ENCODE measurements around the gene SLC8A2.

The SLC8A2 gene

GRCh38 chr19:47497821-47498520 lies 26.3 kb upstream of the SLC8A2 start:
- H3K27me3 ChIP-seq (ENCODE audit: insufficient read depth, low read depth) = no peaks in the 10 kb centered on the region
- no peaks in the 10 kb centered on the region for H4K20me1 ChIP-seq (ENCODE audit: insufficient read depth)
- TF ChIP-seq CTCF (conservative IDR thresholded peaks at IDR 0.05; ENCODE audit: low read depth, low read length) = no peak
- no peak overlapping the region for H3K4me2 ChIP-seq
- no peak overlapping the region for H2AFZ ChIP-seq (ENCODE audit: low read depth)
- no peaks in the 10 kb centered on the region for H3K36me3 ChIP-seq (ENCODE audit: insufficient read depth)
- no peaks in the 10 kb centered on the region for H3K79me2 ChIP-seq (ENCODE audit: insufficient read depth, low read depth)
- no peak overlapping the region for H3K4me3 ChIP-seq (IDR thresholded peaks at IDR 0.05; ENCODE audit: insufficient read depth, low read depth, low read length)
- no peak overlapping the region for H3K27ac ChIP-seq
- no peaks in the 10 kb centered on the region for H3K4me1 ChIP-seq (ENCODE audit: low read depth, poor library complexity, severe bottlenecking)
- H3K9ac ChIP-seq = no peak overlapping the region

- Histone ChIP-seq H3K4me1 (ENCODE audit: low read depth, poor library complexity, severe bottlenecking) (no peaks in the 10 kb centered on the region), H2AFZ (ENCODE audit: low read depth) (no peak overlapping the region), H3K79me2 (ENCODE audit: insufficient read depth, low read depth) (no peaks in the 10 kb centered on the region), H3K27me3 (ENCODE audit: insufficient read depth, low read depth) (no peaks in the 10 kb centered on the region), H3K4me3 (IDR thresholded peaks at IDR 0.05; ENCODE audit: insufficient read depth, low read depth, low read length) (no peak overlapping the region), H3K4me2 (no peak overlapping the region), H3K36me3 (ENCODE audit: insufficient read depth) (no peaks in the 10 kb centered on the region), H4K20me1 (ENCODE audit: insufficient read depth) (no peaks in the 10 kb centered on the region), H3K9ac (no peak overlapping the region), H3K27ac (no peak overlapping the region)
- TF ChIP-seq CTCF (conservative IDR thresholded peaks at IDR 0.05; ENCODE audit: low read depth, low read length) = no peak
Measured at GRCh38 chr19:47497050-47497766, 25.5 kb upstream of the SLC8A2 start.

- H3K4me2 ChIP-seq = no peak overlapping the region
- no peaks in the 10 kb centered on the region for H3K27me3 ChIP-seq (ENCODE audit: insufficient read depth, low read depth)
- no peak overlapping the region for H3K4me3 ChIP-seq (IDR thresholded peaks at IDR 0.05; ENCODE audit: insufficient read depth, low read depth, low read length)
- peaks cover 6% of the 10 kb centered on the region for H3K4me1 ChIP-seq (ENCODE audit: low read depth, poor library complexity, severe bottlenecking)
- H3K27ac ChIP-seq = no peak overlapping the region
- H3K36me3 ChIP-seq (ENCODE audit: insufficient read depth) = no peaks in the 10 kb centered on the region
- H3K9ac ChIP-seq = no peak overlapping the region
- no peaks in the 10 kb centered on the region for H4K20me1 ChIP-seq (ENCODE audit: insufficient read depth)
- no peaks in the 10 kb centered on the region for H3K79me2 ChIP-seq (ENCODE audit: insufficient read depth, low read depth)
- H2AFZ ChIP-seq (ENCODE audit: low read depth) = no peak overlapping the region
- no peak for TF ChIP-seq CTCF (conservative IDR thresholded peaks at IDR 0.05; ENCODE audit: low read depth, low read length)
Measured at GRCh38 chr19:47495478-47496372, 24.0 kb upstream of the SLC8A2 start.

GRCh38 chr19:47494729-47495128 lies 23.0 kb upstream of the SLC8A2 start:
- H3K9ac ChIP-seq = no peak overlapping the region
- H3K4me1 ChIP-seq (ENCODE audit: low read depth, poor library complexity, severe bottlenecking) = peaks cover 8% of the 10 kb centered on the region
- no peaks in the 10 kb centered on the region for H4K20me1 ChIP-seq (ENCODE audit: insufficient read depth)
- no peak overlapping the region for H3K4me2 ChIP-seq
- H3K27me3 ChIP-seq (ENCODE audit: insufficient read depth, low read depth) = no peaks in the 10 kb centered on the region
- no peak for TF ChIP-seq CTCF (conservative IDR thresholded peaks at IDR 0.05; ENCODE audit: low read depth, low read length)
- no peak overlapping the region for H3K4me3 ChIP-seq (IDR thresholded peaks at IDR 0.05; ENCODE audit: insufficient read depth, low read depth, low read length)
- H3K27ac ChIP-seq = no peak overlapping the region
- no peak overlapping the region for H2AFZ ChIP-seq (ENCODE audit: low read depth)
- H3K79me2 ChIP-seq (ENCODE audit: insufficient read depth, low read depth) = no peaks in the 10 kb centered on the region
- no peaks in the 10 kb centered on the region for H3K36me3 ChIP-seq (ENCODE audit: insufficient read depth)
